GM21576 (cell line): ENCODE data around the gene SPEG.
"Not testable (repeated sequence)": the region's sequence is repeated elsewhere in the genome, so short reads cannot be mapped to it uniquely, and the experiment has no call there.

ENCODE experiments used
- ATAC-seq: cut with Tn5 transposase; IDR thresholded peaks from one replicate; pipeline ENCODE4 v1.9.1; 2021; ENCODE audit warnings: mild to moderate bottlenecking, moderate library complexity; ENCODE audit not compliant: unreplicated experiment

Gene SPEG

DNA sequence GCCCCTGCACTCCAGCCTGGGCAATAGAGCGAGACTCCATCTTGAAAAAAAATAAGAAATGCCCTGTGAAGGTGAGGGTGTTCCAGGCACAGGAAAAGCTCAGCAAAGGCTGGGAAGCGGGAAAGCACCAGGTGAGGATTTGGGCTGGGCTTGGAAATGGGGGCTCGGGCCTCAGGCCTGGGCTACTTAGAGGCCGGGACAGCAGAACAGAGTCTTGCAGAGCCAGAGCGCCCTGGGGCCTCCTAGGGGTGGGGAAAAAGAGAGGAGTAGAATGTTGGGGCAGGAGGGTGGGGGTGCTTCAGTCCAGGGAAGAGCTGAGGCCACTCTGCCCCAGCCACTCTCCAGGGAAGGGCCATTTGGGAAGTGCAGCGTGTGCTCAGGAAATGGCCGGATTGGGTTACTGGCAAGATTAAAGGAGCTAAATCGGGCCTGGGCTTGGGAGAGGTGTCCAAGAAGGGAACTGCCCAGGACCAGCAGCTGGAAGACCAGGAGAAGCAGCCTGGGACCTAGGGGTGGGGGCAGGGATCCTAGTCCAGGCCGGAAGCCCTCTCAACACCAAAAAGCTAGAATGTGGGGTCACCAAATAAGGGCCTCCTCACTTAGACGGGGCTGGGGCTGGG is 30.2 kb upstream of the SPEG start:
- ATAC-seq = no peak

DNA sequence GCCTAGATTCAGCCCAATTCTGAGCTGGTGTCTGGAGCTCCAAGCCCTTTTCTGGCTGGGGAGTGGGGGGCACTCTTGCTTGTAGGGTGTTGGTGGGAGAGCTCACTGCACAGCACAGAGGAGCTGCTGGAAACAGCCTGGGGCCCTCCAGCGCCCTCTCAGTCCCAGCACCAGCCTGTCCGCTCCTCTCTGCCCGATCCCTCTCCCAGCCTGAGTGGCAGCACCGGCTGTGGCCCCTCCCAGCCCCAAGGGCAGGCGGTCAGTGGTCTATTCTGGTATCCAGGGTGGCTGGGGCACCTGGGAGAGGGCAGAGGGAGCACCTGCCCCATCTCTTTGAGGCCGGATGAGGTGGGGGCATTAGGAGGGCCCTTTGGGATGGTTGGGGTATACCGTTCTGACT is 29.7 kb upstream of the SPEG start:
- no peak for ATAC-seq

GRCh38 chr2:219405451-219405850 is 29.2 kb upstream of the SPEG start:
- no peak for ATAC-seq

DNA sequence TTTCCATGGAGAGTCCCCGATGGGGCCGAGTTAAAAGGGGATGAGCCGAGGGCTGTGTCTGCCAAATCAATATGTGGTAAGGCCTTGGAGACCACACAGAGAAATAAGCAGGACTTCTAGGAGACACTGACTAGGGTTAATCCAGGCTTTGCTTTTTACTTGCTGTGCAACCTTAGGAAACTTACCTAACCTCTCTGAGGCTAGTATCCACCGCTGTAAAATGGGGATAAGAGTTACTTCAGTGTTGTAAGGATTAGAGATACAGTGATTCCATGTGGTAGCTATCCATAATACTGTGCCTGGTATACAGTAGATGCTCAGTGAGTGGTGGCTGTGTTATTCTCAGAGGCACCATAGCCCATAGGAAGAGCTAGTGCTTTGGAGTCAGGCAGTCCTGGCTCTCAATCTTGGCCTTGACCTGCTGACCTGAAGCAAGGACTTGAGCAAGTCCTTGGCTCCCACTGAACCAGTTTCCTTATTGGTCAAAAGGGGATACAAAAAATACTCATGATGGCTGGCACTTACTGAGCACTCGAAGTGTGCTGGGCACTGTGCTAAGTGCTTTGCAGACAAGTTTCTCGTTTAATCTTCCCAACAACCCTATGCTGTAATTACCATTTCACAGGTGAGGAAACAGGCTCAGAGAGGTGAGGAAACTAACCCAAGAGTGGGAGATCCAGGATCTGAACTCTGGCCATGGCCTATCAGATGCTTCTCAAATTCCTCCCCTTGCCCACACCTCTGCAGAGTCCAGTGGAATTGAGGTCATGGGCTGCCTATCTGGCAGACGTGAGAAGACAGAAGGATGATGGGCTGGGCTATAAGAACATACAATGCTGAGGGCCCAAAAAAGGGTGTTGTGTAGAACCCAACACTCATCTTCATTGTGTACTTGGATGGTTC is 28.4 kb upstream of the SPEG start:
- no peak for ATAC-seq

DNA sequence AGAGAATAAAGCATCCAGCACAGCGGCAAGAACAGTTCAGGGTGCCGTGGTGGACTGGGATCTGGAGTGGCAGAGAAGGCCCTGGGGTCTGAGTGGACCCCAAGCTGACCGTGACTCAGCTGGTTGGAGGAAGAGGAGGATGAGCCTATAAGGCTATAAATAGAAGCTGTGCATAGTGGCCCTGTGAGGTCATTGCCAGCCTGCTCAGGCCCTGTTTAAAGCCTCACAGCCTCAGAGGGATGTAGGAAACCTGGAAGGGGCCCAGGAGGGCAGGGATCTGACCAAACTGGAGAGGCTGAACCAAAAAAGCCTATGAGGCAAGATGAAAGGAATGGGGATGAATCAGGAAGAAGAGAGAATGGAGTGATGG is 27.8 kb upstream of the SPEG start:
- ATAC-seq = no peak

- ATAC-seq = not testable (repeated sequence)
Observed at GRCh38 chr2:219407343-219407742, 27.3 kb upstream of the SPEG start.

DNA sequence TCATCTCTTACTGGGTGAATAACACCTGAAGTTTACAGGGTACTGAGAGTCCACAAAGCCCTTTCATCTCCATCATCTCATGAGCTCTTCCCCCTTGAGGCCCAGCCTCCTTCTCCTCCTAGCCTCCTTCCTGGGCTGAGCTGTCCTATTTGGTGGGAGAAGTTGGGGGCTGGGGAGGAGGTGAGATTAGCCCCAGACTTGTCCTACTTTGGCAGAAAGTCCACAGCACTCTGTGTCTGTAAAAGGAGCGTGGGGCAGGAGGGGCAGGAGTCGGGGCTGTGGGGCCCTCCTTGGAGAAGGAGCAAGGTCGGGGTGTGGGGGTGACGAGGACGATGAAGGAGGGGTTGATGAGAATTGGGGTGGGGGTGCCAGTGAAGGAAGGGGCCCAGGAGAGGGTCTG is 26.4 kb upstream of the SPEG start:
- ATAC-seq = no peak

DNA sequence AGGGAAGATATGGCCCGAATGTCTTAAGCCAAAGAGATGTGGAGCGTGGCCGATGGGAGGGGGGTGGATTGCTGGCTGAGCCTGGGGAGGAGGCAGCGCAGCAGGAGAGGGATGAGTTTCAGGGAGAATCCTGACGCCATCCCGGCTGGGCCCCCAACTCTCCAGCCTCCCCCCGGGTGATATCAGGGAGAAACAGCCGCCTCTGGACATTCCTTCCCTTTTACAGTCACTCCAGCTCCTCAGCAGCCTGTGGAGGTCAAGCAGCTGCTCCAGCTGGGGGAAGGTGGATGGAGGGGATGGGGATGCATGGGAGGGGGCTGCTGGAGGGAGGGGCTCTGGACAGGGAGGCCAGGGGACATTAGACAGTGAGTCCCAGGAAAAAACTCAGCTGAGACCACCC is 26.0 kb upstream of the SPEG start:
- ATAC-seq = no peak

DNA sequence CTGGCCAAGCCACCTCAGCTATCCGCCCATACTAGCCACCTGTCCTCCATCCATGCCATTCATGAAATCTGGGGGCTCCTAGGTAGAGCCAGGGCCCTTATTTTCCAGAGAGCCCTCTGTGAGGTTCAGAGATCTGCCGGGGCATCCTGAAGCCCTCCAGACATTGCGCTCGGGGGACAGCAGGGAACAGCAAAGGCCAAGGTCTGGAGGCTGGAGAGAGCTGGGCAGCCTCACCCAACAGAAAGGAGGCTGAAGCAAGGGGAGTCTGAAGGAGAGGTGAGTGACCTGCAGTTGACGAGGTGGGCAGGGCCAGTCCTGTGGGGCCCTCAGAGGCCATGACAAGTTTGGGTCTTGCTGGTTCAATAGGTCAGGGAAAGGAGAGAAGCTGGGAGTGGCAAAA is 25.0 kb upstream of the SPEG start:
- ATAC-seq = no peak

DNA sequence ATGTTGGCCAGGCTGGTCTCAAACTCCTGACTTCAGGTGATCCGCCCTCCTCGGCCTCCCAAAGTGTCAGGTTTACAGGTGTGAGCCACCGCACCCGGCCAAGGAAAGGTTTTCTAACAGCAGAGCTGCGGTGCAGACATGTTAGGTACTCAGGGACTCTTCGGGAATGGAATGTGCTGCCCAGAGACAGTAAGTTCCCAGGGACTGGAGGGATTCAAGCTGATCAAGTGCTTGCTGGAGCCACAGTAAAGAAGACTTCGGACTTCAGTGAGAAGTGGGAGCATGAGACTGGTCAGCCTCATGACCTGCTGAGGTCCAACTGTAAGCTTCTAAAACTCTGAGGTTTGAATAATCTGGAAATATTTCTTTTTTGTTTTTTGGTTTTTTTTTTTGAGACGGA is 24.3 kb upstream of the SPEG start:
- ATAC-seq = no peak

GRCh38 chr2:219414857-219415256 is 19.8 kb upstream of the SPEG start:
- no peak for ATAC-seq

DNA sequence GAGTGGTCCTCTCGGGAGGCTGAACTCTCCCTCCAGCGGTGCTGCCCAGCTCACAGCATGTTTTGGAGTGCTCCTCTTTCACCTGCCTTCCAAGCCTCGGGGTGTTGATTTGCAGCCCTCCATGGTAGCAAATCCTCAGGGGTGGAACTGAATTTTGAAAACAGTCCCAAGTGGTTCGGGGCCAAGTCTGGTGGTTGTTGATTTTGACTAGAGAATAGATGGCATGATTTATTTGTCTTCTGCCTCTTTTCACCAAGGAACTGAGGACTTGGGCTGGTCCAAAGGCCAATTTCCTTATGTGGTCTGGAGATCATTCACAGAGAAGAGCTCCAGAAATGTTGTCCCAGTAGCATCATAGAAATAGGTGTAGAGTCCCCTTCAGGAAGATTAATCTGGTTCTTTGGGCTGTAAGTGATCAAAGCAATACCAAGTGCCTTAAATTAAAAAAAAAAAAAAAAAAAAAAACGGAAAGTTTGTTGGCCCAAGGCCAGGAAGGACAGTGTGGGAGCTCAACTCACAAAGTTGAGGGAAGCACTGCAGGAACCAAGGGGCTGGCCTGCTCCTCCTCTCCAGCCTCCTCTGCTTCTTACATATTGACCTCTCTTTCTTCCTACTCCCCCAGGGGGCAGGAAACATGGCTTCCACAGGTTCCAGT is 18.9 kb upstream of the SPEG start:
- no peak for ATAC-seq

DNA sequence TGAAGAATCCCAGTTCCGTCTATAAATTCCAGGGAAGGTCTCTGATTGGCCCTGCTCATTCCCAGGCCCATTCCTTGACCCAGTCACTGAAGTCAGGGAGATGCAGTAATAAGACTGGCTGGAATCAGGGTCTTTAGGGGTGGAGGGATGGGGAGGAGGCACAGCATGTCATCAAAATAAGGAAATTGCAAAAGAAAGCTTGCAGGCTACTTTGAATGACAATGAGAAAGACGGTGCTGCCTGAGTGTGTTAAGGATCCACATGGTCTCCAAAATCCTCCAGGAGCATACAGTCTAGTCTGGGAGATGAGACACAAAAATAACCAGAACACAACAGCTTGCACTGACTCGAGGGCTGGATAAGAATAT is 18.4 kb upstream of the SPEG start:
- no peak for ATAC-seq

DNA sequence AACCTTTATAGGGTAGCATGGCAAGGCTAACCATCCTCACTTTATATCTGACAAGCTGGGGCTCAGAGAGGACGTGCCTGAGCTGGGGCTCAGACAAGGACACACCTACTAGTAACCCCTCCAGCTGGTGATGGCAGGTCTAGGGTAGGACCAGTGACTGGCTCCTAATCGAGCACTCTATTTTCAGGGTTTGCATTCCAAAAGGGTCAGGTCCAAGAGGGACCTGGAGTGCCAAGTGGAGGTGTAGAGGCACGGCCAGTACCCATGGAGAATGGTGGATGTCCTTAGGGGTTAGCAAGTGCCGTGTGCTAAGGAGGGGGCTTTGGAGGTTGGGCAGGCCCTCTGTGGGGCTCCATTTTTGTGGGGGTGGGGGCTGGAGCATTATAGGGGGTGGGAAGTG is 17.7 kb upstream of the SPEG start:
- ATAC-seq = no peak

GRCh38 chr2:219417374-219417773 is 17.3 kb upstream of the SPEG start:
- ATAC-seq = no peak

DNA sequence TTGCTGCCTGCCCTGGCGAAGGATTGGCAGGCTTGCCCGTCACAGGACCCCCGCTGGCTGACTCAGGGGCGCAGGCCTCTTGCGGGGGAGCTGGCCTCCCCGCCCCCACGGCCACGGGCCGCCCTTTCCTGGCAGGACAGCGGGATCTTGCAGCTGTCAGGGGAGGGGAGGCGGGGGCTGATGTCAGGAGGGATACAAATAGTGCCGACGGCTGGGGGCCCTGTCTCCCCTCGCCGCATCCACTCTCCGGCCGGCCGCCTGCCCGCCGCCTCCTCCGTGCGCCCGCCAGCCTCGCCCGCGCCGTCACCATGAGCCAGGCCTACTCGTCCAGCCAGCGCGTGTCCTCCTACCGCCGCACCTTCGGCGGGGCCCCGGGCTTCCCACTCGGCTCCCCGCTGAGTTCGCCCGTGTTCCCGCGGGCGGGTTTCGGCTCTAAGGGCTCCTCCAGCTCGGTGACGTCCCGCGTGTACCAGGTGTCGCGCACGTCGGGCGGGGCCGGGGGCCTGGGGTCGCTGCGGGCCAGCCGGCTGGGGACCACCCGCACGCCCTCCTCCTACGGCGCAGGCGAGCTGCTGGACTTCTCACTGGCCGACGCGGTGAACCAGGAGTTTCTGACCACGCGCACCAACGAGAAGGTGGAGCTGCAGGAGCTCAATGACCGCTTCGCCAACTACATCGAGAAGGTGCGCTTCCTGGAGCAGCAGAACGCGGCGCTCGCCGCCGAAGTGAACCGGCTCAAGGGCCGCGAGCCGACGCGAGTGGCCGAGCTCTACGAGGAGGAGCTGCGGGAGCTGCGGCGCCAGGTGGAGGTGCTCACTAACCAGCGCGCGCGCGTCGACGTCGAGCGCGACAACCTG is 16.3 kb upstream of the SPEG start, which contains the start of gene DES:
DES (plus strand) TSS at position 223 of the 857 bp plus-strand sequence; CDS start at position 309, 86 bp downstream.
- ATAC-seq = no peak

GRCh38 chr2:219419012-219419324 is 15.7 kb upstream of the SPEG start:
- no peak for ATAC-seq

GRCh38 chr2:219419331-219420197 is 15.1 kb upstream of the SPEG start:
- no peak for ATAC-seq

- no peak for ATAC-seq
Observed at GRCh38 chr2:219420687-219421086, 14.0 kb upstream of the SPEG start.

GRCh38 chr2:219421323-219421722 is 13.3 kb upstream of the SPEG start:
- no peak for ATAC-seq
